ENCODE data around the gene NECTIN1. TPM values are rescaled to one million over a fixed set of nuclear protein-coding genes. Genes with fewer than 3 reads are reported as not detected.

Gene NECTIN1
- polyA plus RNA-seq, 4 donors = 36.4 to 47.0 (median 37.5) TPM

GRCh38 chr11:119714189-119714588 lies 14.8 kb downstream of the NECTIN1 start:
- DNase-seq (ENCODE audit: low read depth in 4 of 4, low spot score in 2 of 4) = no peak

DNA sequence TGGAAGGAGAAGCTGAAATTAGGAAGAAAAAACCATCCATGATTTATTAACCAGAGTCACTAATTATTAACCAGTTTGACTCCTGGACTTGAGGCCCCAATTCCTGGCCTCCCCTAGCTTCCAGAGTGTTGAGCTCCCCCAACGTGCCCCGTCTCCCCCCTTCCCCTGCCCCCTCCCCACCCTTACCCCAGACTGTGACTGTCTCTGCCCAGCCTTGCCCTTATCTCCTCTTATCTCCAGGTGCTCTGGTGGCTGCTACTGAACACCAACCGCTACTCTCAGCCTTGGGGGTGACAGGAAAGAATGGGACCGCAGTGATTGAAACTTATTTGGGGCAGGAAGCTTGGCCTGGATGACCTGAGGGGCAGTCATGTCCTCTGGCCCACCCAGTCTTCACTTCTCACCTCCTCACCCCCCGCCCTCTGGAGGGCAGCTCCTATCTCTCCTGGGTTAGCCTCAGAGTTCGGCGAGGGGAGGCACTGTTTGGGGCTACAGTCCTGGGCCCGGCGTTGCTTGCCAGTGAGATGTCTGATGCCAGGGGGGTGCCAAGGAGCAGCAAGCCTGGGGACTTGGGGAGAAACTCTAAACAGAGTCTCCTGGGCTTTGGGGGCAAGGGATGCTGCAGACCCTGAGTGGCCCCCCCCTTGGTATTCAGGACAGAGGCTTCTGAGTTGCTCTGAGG lies 15.5 kb downstream of the NECTIN1 start:
- DNase-seq (ENCODE audit: low read depth in 4 of 4, low spot score in 2 of 4) = no peak

GRCh38 chr11:119712459-119713358 lies 16.3 kb downstream of the NECTIN1 start:
- DNase-seq (ENCODE audit: low read depth in 4 of 4, low spot score in 2 of 4) = no peak

DNA sequence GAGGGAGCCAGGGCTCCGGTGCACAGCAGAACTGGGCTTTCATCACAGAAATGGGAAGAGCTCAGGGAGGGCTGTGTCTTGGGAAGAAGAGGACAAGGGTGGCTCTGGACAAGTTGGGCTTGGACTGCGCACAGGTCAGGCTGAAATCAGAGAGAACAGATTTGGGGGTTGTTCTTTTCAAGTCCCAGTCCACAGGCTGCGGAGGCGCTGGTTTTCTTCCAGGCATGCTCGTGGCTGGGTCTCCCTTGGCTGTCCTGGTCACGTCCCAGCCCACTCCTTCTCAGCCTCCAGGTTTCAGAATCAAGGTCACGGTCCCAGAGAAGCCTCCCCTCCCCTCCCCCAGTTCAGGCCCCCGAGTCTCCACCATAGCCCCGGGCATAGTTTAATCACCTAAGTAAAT lies 17.0 kb downstream of the NECTIN1 start:
- DNase-seq (ENCODE audit: low read depth in 4 of 4, low spot score in 2 of 4) = no peak

DNA sequence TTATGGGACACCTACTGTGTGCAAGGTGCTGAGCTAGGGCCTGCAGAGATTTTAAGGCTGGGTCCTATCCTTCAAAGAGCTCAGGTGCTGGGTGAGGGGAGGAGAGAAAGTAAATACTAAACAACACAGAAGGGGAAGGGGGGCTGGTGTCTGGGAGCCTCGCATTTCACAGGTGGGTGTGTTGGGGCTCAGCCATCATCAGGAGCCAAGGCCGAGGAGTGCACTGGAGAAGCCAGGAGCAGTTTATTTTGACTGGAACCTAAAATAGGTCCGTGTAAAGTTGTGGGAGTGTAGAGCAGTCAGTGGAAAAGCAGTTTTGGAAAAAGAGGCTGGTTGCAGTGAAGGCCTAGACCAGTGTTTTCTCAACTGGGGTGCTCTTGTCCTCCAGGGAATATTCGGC lies 17.5 kb downstream of the NECTIN1 start:
- no peak for DNase-seq (ENCODE audit: low read depth in 4 of 4, low spot score in 2 of 4)

GRCh38 chr11:119710417-119710816 lies 18.6 kb downstream of the NECTIN1 start:
- DNase-seq (ENCODE audit: low read depth in 4 of 4, low spot score in 2 of 4) = no peak

- DNase-seq (ENCODE audit: low read depth in 4 of 4, low spot score in 2 of 4) = peak; percentile 64 to 88 (median 77)
These were observed 19.2 kb downstream of the NECTIN1 start for GRCh38 chr11:119709638-119710346.

- DNase-seq (ENCODE audit: low read depth in 4 of 4, low spot score in 2 of 4) = no peak
These were observed 19.8 kb downstream of the NECTIN1 start for GRCh38 chr11:119709171-119709570.

- DNase-seq (ENCODE audit: low read depth in 4 of 4, low spot score in 2 of 4) = no peak
These were observed 20.6 kb downstream of the NECTIN1 start for GRCh38 chr11:119708384-119708783.

- DNase-seq (ENCODE audit: low read depth in 4 of 4, low spot score in 2 of 4) = no peak
These were observed 22.1 kb downstream of the NECTIN1 start for GRCh38 chr11:119706887-119707286.

GRCh38 chr11:119706029-119706428 lies 23.0 kb downstream of the NECTIN1 start:
- DNase-seq (ENCODE audit: low read depth in 4 of 4, low spot score in 2 of 4) = no peak

- no peak for DNase-seq (ENCODE audit: low read depth in 4 of 4, low spot score in 2 of 4)
These were observed 23.6 kb downstream of the NECTIN1 start for GRCh38 chr11:119705362-119705761.

- no peak for DNase-seq (ENCODE audit: low read depth in 4 of 4, low spot score in 2 of 4)
These were observed 24.2 kb downstream of the NECTIN1 start for GRCh38 chr11:119704849-119705248.

DNA sequence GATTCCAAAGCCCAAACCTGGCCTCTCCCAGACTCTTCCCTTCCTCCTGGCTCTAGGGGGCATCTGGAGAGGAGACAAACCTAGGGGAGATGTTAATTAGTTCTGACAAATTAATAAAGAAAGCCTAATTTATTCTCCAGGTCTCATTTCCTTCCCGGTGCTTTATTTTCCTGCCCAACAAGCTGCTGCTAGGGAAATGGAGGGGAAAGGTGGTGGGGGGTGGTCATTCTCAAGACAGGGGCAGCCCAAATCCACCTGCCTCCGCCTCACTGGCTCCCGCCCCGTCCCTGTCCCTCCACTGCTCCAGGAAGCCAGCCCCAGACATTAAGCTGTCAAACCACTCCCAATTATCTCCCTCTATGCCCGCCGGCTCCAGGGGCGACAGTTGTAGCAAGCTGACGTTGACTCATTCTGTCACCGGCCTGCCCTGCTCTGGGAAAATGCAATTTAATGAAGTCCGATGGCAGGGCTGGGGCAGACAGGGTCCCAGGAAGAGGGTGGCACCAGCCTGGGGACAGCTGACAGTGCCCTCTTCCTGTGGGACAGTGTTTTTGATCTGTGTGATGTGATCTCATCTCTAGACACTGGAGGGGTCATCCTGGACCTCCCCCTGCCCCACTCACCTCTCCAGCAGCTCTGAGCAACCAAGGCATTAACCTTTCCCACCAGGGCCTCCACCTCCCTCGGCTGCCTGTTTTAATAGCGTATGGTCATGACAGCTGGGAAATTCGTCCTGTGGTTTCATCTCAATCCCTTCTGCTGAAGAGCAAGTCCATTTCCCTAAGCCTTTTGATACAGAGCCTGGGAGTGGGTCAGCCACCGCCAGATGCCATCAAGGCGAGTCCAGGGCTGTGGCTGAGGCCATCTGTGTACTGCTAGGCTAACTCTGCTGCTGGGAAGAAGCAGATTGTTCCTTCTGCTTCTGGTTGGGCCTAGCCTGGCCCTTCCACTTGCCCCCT lies 27.1 kb downstream of the NECTIN1 start:
- DNase-seq (ENCODE audit: low read depth in 4 of 4, low spot score in 2 of 4) = no peak

- DNase-seq (ENCODE audit: low read depth in 4 of 4, low spot score in 2 of 4) = no peak
These were observed 28.3 kb downstream of the NECTIN1 start for GRCh38 chr11:119700536-119701346.

DNA sequence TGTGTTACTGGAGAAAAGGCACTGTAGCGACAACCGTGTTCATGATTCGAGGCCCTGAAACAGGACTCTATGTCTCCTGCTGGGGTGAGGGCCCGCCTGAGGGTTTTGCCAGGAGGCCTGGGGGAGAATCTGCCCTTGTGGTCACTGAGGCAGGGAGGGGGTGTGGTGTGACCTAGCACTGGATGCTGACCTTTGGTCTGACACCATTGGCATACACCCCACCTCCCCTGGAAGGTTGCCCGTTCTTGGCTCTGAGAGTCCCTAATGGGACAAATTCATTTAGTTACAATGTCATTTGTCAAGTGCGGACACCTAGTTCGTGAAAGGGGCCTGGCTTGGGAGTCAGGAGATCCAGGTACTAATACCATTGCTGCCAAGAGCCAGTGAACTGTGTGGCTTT lies 29.0 kb downstream of the NECTIN1 start:
- no peak for DNase-seq (ENCODE audit: low read depth in 4 of 4, low spot score in 2 of 4)

DNA sequence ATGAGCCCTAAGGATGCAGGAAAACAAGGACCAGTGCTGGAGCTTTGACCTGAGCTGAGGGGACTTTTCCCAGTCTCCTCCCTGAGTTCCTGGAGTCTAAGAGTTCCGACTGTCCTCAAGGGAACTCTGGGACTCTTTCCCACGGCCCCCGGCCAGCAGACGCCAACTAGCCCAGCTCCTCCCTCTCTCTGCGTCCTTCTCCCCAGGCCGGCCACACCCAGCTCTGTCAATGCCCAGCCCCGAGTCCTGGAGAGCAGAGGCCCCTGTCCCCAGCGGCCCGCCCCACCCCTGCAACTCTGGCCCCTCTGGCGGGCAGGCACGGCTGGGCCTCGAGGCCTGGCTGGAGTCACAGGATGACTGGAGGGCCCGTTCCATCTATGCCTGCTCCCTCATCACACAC lies 29.8 kb downstream of the NECTIN1 start:
- DNase-seq (ENCODE audit: low read depth in 4 of 4, low spot score in 2 of 4) = no peak

DNA sequence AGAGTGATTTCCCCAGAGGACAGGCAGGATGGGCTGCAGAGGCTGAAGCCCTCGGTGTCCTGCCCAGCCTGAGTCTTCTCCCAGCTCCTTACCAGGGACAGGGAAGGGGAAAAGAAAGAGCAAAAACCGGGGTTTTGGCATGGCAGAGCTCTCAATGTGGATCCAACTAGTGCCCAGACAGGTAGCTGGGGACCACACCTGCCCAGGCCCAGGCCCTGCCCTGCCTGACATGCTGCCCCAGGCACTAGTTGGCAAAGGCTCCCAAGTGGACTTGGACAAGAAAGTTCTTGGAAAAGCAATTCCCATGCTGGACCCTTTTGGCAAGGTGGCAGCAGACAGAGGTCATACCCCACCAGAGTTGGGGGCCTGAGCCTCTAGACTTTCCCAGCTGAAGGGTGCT lies 31.1 kb downstream of the NECTIN1 start:
- DNase-seq (ENCODE audit: low read depth in 4 of 4, low spot score in 2 of 4) = no peak

DNA sequence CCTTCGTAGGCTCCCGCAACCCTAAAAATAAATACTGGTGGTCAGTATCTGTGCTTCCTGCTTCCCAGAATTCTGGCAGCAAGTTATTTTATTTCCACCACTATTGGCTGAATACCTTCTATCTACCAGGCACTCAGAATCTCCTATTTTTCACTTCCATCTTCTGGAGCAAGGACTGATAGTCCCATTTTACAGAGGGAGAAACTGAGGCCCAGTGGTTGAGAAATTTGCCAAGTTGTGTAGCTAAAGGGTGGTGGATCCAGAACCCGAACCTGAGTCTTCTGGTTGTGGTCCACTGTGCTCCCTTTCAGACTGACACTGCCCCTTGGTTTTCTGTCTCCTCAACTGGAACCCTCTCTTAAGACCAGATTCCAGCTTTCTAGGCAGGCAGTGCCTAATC lies 31.6 kb downstream of the NECTIN1 start:
- DNase-seq (ENCODE audit: low read depth in 4 of 4, low spot score in 2 of 4) = no peak
